ENCODE results near the gene RASL10B.

RASL10B gene

GRCh38 chr17:35761601-35762000 lies 30.2 kb downstream of the RASL10B start:
- peak in 1 of 10 donors; percentile 8 for DNase-seq
- intact Hi-C loops (cut with DNase I): no loop called here

- DNase-seq: peak in 1 of 10 donors; percentile 60
- intact Hi-C loops (cut with DNase I): loop anchor here (1.0 kb wide), 2 partner anchors 41 to 46 kb away; partner anchors contain the start of gene TAF15
These were observed 32.3 kb downstream of the RASL10B start for GRCh38 chr17:35763767-35764122.

GRCh38 chr17:35764123-35764991 lies 32.9 kb downstream of the RASL10B start:
- peak; percentile 73 to 98 (median 84) for DNase-seq
- intact Hi-C loops (cut with DNase I): loop anchor here (1.0 kb wide), 2 partner anchors 40 to 45 kb away; partner anchors contain the start of gene TAF15

- intact Hi-C loops (cut with DNase I): no loop called here
- DNase-seq: peak in 2 of 10 donors; percentile 64 to 75
These were observed 33.8 kb downstream of the RASL10B start for GRCh38 chr17:35765086-35765710.

GRCh38 chr17:35765756-35766488 lies 34.5 kb downstream of the RASL10B start:
- intact Hi-C loops (cut with DNase I): no loop called here
- DNase-seq: peak in 1 of 10 donors; percentile 57

GRCh38 chr17:35766489-35766877 lies 35.0 kb downstream of the RASL10B start:
- no peak for DNase-seq
- intact Hi-C loops (cut with DNase I): no loop called here

GRCh38 chr17:35766903-35767510 lies 35.6 kb downstream of the RASL10B start:
- no peak for DNase-seq
- intact Hi-C loops (cut with DNase I): no loop called here

GRCh38 chr17:35768797-35769196 lies 37.4 kb downstream of the RASL10B start:
- intact Hi-C loops (cut with DNase I): no loop called here
- no peak for DNase-seq

GRCh38 chr17:35769895-35770486 lies 38.6 kb downstream of the RASL10B start:
- intact Hi-C loops (cut with DNase I): no loop called here
- DNase-seq: peak in 1 of 10 donors; percentile 63

- DNase-seq: no peak
- intact Hi-C loops (cut with DNase I): no loop called here
These were observed 41.7 kb downstream of the RASL10B start for GRCh38 chr17:35773129-35773528.

- intact Hi-C loops (cut with DNase I): no loop called here
These were observed 42.4 kb downstream of the RASL10B start for GRCh38 chr17:35773679-35774425.

GRCh38 chr17:35774499-35774898 lies 43.1 kb downstream of the RASL10B start:
- intact Hi-C loops (cut with DNase I): no loop called here
- peak in 4 of 10 donors; percentile 22 to 79 (median 44) for DNase-seq

More at GRCh38 chr17:35773679-35774425, 42.4 kb downstream of the RASL10B start:
- DNase-seq: no peak

GRCh38 chr17:35775039-35775438 lies 43.6 kb downstream of the RASL10B start:
- intact Hi-C loops (cut with DNase I): no loop called here
- no peak for DNase-seq

- no peak for DNase-seq
- intact Hi-C loops (cut with DNase I): no loop called here
These were observed 44.1 kb downstream of the RASL10B start for GRCh38 chr17:35775583-35775982.

GRCh38 chr17:35778641-35779196 lies 47.3 kb downstream of the RASL10B start:
- intact Hi-C loops (cut with DNase I): no loop called here
- no peak for DNase-seq

GRCh38 chr17:35780950-35781349 lies 49.5 kb downstream of the RASL10B start:
- intact Hi-C loops (cut with DNase I): no loop called here
- DNase-seq: no peak

GRCh38 chr17:35784895-35785294 lies 53.5 kb downstream of the RASL10B start:
- intact Hi-C loops (cut with DNase I): no loop called here
- no peak for DNase-seq

- intact Hi-C loops (cut with DNase I): no loop called here
- DNase-seq: no peak
These were observed 55.5 kb downstream of the RASL10B start for GRCh38 chr17:35786941-35787432.

Data from posterior cingulate gyrus (tissue), 11 donors.